ENCODE data around the gene CRYZL1.
A peak's percentile ranks its signal among the peaks of the same experiment; 100 is the strongest.

CRYZL1 gene

DNA sequence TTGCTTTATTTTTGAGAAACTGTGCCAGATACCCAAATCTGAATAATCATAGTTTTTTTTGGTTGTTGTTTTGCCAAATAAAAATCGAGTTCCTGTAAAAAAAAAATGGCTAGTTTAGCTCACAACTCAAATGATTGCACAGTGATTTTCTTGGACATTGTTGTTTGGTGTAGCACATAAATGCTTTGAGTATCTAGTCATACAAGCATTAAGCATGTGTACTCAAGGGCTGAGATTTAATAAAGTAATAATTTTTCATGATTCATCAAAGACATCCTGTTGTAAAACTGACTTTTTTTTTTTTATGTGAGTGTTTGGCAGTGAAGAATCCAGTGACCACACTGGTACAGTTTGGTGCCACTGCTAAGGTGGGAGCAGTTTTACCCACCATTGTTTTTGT lies 19.6 kb upstream of the CRYZL1 start:
- peak; percentile 62 for DNase-seq (ENCODE audit: low read depth)

DNA sequence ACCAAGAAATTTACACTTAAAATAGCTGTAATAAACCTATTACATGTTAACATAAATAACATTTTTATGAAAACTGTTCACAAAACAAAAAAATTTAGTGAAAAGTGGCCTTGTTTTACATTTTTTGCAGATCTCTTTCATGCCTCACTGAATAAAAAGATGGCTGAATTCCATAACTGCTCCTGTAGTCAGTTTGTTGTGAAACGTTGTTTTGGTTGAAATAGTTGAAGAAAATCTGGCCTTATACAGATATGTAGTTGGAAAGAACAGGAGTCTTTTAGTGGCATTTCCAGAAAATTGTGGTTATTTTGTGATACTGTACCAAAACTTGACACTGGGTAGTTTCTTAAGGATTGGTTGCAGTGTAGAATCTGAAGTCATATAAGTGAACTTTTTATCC lies 18.9 kb upstream of the CRYZL1 start:
- no peak for DNase-seq (ENCODE audit: low read depth)

DNA sequence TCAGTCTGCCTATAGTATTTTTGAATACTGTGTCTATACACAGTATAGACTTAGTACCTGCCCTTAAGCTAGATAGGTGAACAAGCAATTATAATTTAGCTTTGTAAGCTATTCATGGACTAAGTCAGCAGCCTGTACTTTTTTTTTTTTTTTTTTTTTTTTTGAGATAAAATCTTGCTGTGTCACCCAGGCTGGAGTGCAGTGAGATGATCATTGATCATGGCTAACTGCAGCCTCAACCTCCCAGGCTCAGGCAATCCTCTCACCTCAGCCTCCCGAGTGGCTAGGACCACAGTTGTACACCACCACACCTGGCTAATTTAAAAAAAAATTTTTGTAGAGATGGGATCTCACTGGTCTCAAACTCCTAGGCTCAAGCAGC lies 18.0 kb upstream of the CRYZL1 start:
- no peak for DNase-seq (ENCODE audit: low read depth)

DNA sequence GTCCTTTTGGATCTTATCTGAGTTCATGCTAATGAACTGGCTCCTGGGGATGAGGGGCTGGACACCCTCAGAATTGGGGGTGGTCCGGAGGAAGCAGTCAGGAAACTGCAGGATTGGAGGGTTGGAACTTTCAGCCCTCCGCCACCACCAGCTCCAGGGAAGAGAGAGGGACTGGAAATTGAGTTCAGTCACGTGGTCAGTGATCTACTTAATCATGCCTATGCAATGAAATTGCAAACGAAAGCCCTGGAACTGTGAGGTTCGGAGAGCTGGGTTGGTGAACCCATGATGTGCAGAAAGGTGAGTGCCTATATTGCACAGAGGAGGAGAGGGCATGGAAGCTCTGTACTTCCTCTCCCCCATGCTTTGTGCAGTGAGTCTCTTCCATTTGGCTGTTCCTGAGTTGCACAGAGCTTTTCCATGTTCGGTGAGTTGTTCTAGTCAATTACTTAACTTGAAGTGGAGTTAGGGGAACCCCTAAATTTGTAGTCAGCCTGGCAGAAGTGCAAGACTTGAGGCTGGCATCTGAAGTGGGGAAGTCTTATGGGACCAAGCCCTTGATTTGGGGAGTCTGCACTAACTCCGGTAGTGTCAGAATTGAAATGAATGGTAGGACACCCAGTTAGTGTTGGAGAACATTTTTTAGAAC lies 17.5 kb upstream of the CRYZL1 start:
- no peak for DNase-seq (ENCODE audit: low read depth)

DNA sequence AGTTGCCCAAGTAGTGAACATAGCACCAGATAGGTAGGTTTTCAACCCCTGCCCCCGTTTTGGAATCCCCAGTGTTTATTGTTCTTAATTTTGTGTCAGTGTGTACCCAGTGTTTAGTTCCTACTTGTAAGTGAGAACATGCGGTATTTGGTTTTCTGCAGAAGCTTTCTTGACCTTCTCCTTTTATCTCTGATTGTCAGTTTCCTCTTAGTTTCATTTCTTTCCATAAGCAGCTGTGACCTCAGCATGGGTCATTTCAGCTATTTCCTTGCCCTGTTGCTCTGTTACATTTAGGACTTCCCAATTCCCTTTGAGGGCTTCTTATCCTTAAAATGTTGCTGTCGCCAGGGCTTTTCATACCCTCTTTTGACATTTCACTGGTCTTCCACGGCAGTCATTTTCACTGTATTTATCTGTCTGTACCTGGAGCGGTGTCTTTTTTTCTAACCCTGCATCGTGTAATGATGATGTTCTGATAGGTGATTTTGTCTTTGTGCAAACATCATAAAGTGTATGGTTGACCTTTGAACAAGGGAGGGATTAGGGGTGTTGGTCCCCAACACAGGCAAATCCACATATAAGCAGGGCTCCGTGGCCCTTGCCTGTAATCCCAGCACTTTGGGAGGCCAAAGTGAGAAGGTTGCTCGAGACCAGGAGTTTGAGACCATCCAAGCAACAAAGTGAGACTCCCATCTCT lies 15.7 kb upstream of the CRYZL1 start:
- DNase-seq (ENCODE audit: low read depth) = no peak

DNA sequence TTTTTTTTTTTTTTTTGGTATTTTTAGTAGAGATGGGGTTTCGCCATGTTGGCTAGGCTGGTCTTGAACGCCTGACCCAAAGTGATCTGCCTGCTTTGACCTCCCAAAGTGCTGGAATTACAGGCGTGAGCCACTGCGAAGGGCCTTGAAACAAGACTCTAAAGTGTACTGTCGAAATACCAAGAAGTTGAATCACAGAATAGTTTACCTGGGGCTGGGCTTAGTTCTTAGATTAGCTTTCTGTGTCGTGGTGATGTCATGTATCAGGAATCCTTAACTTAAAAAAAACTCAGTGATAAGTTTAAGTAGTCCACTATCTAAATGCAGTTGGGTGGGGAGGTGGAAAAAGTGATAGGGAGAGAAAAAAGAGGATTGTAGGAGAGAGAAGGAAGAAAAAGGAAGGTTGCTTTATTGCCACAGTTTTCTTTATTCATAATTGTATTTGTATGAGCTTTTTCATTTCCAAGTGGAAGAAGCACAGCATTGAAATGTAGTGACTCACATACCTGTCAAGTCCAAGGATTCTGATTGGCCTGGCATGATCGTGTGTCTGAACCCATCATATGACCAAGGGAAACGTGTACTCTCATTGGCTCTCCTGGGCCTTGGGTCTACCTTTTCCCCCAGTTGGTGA lies 14.2 kb upstream of the CRYZL1 start:
- peak; percentile 97 for DNase-seq (ENCODE audit: low read depth)

DNA sequence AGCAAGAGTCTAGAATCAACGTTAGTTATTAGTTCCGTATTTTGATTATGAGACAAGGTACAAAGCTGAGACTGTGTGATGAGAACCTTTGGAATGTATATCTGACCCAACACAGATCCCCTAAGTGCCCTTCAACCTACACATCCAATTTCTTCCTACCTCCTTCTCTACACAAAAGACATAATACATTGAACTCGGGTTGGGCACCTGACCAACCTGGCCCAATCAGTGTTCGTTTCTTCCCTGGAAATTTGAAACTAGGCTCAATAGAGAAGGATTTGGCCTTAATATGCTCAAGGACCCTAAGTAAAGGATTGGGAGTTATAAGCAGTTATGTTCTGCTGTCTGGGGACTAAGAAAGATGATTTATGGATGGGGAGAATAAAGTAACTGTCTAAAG lies 12.9 kb upstream of the CRYZL1 start:
- no peak for DNase-seq (ENCODE audit: low read depth)

DNA sequence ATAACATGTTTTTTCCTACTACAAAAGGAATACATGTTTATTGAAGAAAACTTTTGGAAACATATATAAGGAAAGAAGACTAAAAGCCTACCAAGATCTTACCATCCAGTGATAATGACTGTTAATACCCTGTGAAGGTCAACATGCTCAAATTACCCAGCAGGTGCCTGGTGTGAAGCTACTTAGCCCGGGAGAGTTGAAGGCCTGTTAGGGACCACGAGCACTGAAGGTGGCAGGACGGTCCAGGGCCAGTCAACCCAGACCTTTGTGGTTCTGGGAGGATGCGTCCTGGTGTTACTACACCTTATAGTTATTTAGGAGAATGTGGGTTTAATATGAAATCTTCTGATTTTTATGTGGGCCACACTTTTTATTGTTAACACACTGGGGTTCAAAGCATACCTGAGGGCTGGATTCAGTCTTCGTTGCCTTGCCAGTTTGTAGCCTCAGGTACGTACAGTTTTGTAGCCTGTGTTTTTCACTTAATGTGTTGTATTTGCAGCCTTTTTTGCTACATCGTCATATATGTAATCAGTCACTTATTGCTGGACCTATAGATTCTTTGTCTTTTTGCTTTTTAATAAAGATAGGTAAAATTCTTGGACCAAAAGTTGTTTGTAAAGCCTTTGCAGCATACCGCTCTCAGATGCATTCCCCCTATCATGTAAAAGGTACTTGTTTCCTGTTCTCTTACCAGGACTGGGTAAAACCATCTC lies 10.6 kb upstream of the CRYZL1 start:
- DNase-seq (ENCODE audit: low read depth) = no peak

DNA sequence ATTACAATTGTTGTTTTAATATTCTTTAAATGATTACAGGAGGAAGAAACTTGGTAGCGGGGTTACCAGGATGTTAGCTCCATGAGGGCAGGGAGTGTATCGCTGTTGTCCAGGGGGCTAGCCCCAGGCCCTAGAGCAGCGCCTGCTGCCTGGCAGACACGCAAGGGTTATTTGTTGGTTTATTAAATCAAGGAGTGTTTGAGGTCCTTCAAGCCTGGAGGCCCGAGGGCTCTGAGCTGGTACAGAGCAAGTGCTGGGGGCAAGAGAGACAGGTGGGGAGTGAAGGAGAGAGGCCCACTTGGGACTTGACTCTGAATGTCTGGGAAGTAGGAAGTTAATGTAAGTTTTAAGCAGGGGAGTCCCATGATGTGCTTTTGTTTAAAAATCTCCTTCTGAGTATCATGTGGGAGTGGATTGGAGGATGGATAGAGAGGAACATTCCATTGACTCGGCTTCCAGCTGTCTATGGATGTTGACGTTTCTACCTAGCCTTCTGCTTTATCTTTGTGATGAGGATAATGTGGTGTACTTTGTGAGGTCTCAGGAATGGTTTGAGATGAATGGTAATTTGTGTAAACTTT lies 9.5 kb upstream of the CRYZL1 start:
- no peak for DNase-seq (ENCODE audit: low read depth)

DNA sequence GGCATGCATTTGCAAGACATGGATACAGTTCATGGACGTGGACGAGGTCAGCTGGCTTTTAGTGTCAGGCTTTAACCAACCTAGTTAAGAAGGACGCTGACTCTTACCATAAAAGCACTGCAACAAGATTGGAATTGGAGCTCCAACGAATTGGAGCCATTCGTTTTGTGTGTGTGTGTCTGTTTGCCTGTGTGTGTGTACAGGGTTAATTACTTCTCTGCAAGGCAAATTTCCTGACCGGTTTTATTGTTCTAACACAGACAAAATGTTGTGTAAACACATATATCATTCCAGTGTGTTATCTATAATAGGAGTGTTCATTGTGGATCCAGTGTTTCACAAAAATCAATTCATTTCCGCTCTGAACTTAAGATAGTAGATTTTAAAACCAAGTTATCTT lies 8.7 kb upstream of the CRYZL1 start:
- DNase-seq (ENCODE audit: low read depth) = no peak

DNA sequence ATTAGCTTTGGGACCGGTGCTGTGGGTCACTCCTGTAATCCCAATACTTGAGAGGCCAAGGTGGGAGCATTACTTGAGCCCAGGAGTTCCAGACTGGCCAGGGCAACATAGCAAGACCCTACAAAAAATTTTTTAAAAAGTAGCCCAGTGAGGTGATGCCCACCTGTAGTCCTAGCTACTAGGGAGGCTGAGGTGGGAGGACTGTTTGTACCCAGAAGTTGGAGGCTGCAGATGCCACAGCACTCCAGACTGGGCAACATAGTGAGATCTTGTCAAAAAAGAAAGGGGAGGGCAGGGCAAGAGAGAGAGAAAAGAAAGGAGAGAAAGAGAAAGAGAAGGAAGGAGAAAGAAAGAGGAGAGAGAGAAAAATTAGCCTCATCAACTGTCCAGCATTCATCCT lies 7.0 kb upstream of the CRYZL1 start:
- no peak for DNase-seq (ENCODE audit: low read depth)

DNA sequence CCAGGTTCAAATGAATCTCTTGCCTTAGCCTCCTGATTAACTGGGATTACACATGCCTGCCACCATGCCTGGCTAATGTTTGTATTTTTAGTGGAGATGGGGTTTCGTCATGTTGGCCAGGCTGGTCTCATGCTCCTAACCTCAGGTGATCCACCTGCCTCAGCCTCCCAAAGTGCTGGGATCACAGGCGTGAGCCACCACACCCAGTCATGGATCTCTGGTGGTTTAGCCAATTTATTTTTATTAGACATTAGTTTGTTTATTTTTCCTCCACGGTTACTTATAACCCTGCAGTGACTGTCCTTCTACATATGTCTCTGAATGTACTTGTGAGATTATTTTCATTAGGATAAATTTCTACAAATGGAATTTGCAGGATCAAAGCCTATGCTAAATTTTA lies 6.0 kb upstream of the CRYZL1 start:
- no peak for DNase-seq (ENCODE audit: low read depth)

DNA sequence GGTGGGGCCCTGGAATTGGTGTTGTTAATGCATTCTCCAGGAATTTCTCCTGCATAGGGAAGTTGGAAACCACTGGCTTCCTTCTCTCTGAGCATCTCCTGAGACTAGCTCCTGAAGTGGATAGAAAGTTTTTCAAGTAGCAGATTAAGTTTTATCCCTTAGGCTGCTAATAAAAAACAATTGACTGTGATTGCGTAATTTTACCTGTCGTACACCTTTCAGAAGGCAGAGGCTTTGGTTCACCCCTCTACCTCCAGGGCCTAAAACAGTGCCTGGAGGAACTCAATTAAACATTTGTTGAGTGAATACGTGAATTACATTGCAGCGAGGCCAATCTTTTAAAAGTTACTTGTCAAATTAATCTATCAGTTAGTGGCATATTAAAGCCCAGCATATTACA lies 4.2 kb upstream of the CRYZL1 start:
- no peak for DNase-seq (ENCODE audit: low read depth)

DNA sequence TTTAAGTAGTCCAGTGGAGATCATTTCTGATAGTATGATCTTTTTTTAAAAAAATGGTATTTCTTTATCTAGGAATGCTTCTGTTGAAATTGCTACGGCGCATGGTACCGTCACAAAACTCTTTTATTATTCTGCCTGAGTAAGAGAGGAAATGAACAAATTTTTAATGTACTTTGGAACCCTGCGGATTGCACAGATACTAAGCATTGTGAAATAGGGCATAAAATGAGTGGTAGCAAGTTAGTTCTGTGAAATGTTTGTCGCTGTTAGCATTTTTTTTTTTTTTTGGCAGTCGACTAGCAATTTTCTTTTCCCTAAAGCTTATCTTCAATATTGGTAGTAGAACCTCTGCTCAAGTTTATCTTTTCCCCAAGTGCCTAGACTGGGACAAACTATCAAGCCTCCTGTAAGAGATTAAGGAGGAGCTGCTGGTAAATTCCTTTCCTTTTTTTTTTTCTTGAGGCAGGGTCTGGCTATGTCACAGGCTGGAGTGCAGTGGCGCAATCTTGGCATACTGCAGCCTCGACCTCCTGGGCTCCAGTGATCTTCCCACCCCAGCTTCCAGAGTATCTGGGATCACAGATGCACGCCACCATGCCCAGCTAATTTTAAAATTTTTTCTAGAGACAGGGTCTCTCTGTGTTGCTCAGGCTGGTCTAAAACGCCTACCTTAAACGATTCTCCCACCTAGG lies 3.0 kb upstream of the CRYZL1 start:
- DNase-seq (ENCODE audit: low read depth) = peak; percentile 61

DNA sequence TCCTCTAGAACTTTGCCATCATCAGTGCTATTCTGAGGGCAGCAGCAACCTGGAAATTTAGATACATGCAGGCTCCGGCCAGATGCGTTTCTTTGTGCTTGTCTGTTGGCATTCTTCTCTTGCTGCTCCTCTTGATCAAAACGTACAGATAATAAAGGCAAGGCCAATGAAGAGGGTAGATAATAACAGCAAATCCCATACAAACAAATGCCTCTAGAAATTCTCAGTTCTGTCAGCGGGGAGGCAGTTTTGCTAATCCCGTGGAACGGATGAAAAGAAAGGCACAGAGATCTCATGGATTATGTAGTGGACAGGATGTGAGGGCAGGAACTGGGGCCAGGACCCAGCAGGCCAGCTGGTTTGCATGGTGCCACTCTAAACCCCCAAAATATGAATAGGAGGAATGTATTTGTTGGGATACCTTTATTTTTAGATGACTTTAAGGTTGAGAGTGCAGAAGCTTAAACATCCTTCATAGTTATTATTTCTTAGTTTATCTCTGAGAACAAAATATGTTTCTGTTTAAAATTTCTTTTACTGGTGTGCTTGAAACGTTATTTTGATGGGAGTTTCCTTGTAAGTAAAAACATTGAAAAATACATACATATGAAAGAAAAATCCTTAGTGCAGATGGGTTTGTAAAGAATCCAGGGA lies 2.2 kb upstream of the CRYZL1 start:
- DNase-seq (ENCODE audit: low read depth) = peak; percentile 55

DNA sequence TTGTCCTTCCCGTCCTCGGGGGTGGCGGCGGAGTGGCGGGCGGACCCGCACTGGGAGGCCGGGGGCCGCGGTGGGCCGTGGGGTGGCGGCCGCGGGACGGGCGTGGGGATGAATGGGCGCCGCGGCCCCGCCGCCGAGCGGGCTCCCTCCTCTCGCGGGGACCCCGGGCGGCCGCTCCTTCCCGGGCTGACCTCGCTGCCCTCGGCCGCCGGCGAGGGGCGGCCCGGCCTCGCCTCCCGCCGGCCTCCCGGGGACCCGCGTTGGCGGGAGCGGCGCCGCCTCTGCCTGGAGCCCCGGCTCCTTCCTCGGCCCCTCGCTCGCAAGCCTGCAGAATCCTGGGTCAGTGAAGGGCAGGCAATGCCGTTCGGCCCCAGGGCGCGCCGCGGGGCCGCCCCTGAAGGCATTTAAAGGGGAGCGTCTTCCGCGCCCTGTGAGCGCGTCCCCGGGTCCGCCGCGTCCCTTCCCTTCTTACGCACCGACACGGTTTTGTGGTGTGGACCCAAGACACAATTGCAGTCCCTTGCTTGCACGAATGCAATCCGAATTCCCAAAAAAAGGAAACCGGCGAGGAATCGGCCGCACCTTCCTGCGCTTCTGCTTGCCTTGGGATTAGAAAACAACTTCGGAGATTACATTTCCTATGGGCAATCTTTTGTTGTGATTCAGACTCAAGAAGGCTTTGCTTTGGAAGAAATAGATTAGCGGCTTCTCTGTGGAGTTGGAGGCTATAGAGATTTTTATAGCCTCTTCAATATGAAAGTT lies 1.5 kb upstream of the CRYZL1 start:
- DNase-seq (ENCODE audit: low read depth) = peak; percentile 53

DNA sequence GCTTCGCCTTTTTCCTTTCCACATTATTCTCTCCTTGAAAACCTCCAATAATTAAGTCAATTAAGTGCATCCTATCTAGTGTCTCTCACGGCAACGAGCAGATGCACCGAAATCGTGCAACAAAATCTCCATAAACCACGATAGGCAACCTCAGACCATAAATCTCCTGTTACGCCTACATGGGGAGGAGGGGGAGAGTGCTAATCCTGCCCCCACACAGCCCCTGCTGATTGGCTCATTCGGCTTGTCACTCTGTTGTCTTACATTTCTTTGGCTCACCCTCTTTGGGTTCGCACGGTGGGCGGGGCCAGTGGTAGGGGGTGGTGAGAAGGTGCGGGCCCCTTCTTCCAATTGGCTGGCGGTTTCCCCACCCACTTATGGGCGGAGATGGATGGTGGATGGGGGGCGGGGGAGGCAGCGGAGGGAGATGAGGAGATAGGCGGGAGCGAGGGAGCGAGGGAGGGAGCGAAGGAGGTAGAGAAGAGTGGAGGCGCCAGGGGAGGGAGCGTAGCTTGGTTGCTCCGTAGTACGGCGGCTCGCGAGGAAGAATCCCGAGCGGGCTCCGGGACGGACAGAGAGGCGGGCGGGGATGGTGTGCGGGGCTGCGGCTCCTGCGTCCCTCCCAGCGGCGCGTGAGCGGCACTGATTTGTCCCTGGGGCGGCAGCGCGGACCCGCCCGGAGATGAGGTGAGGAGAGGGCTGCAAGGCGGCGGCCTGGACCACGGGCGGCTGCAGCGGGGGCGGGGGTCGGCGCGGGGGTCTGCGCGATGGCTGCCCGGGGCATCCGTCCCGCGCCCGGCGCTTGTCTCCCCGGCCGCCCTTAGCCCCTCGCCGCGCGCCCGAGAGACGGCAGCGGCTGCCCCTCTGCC lies 720 bp upstream of the CRYZL1 start, which contains the start of gene ITSN1:
Gene ITSN1 (plus strand): TSS at position 475 of the 869 bp plus-strand sequence. CDS start 76,328 bp downstream, outside the sequence.
- peak; percentile 99 for DNase-seq (ENCODE audit: low read depth)

DNA sequence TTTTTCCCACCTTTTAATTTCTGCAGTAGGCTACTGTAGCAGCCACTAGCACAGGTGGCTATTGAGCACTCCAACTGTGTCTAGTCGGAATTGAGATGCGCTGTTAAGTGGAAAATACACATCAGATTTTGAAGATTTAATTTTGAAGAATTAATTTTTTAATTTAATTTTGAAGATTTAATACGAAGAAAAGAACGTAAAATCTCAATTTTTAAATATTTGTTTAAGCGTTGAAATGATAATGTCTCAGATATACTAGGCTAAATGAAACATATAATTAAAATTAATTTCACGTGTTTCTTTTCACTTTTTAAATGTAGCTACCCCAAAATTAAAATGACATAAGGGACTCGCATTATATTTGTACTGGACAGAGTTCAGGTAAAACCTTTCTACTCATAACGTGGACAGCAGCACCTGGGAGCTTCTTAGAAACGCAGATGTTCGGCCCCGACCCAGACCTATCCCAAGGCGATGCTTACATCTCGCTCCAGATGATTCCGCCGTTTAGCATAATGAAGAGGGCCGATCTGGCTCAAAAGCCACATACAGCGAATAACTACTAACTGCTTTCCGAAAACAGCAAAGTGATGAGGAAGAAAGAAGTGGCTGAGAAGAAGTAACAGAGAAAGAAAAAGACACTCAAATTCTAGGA lies 717 bp downstream of the CRYZL1 start:
- peak; percentile 42 for DNase-seq (ENCODE audit: low read depth)

DNA sequence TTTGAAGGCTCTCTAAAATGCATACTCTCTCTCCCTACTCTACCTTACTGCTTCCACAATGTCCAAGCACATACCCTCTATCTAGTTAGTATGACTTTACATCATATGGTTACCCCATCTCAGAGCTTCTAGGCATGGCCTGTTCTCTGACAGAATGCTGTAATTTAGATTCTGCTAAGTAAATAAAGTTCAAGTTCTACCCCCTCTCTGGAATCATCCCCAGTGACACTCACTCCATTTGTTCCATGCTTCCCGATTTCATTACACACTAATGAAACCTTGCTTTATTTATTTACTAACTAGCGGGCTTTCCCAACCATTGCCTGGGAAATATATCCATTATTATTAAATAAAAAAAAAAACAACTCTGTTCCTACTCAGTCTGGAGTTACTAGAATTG lies 7.3 kb downstream of the CRYZL1 start:
- DNase-seq (ENCODE audit: low read depth) = no peak
